BJ (cell line): ENCODE results near the gene NOX3. TPM values are rescaled to one million over a fixed set of nuclear protein-coding genes. Genes with fewer than 3 reads are reported as not detected.

Source experiments
- CTCF ChIA-PET: fragments of 350-600 bp; formaldehyde crosslinking; extraction: SDS; loops from one replicate; lab custom pipeline; 2021; ENCODE audit warnings: antibody characterized with exemption, inconsistent platforms; lab: Yijun Ruan, JAX
- POLR2A ChIA-PET: fragments of 300-600 bp; sonication (Branson Sonifier 250); formaldehyde crosslinking; extraction: SDS; loops from one replicate; lab custom pipeline; 2021; ENCODE audit warnings: antibody characterized with exemption; lab: Charles Lee
- DNase-seq: peaks from one replicate; pipeline ENCODE4 v3.0.0-alpha.2; 2011; ENCODE audit warnings: low read depth
- H3K27me3 ChIP-seq: 2 replicates; pipeline ENCODE4 v1.6.0; 2011; ENCODE audit warnings: low read length; ENCODE audit not compliant: control insufficient read depth, insufficient read depth
- H3K36me3 ChIP-seq: 2 replicates; pipeline ENCODE4 v1.5.1; 2011; ENCODE audit warnings: low read length; ENCODE audit not compliant: control insufficient read depth, insufficient read depth
- H3K4me3 ChIP-seq: 2 replicates; pipeline ENCODE4 v1.5.1; 2011; ENCODE audit warnings: low read depth, mild to moderate bottlenecking, control low read depth, low read length
- CTCF ChIP-seq: IDR thresholded peaks from 2 replicates; pipeline ENCODE4 v1.5.1; 2011; ENCODE audit warnings: low read depth, mild to moderate bottlenecking, control low read depth, inconsistent platforms, low read length, moderate library complexity; ENCODE audit not compliant: insufficient read depth
- polyA plus RNA-seq: library from polyadenylated mRNA; depleted of rRNA; stranded (reverse); fragments of >200 nt; gene quantifications from 2 replicates; pipeline ENCODE4 v1.2.3, GENCODE V29; 2011

Gene NOX3
- polyA plus RNA-seq, 1 experiment = not detected

GRCh38 chr6:155378724-155379123 lies 76.9 kb downstream of the NOX3 start:
- ChIA-PET CTCF (no interaction called here), POLR2A (no interaction called here)
- no peaks in the 10 kb centered on the region for H3K36me3 ChIP-seq
- H3K4me3 ChIP-seq = no peak overlapping the region
- no peak for TF ChIP-seq CTCF
- DNase-seq = no peak
- no peaks in the 10 kb centered on the region for H3K27me3 ChIP-seq

- Histone ChIP-seq H3K4me3 (no peak overlapping the region), H3K27me3 (no peaks in the 10 kb centered on the region), H3K36me3 (no peaks in the 10 kb centered on the region)
- DNase-seq = no peak
- POLR2A ChIA-PET = no interaction called here
- CTCF ChIA-PET = no interaction called here
- no peak for TF ChIP-seq CTCF
Observed at GRCh38 chr6:155378276-155378675, 77.4 kb downstream of the NOX3 start.

- H3K27me3 ChIP-seq = no peaks in the 10 kb centered on the region
- no peaks in the 10 kb centered on the region for H3K36me3 ChIP-seq
- no peak for TF ChIP-seq CTCF
- ChIA-PET POLR2A (interaction anchor here (0.5 kb wide), 1 partner anchor 270 kb away, joined by 3 read pairs; no protein-coding TSS in a partner anchor), CTCF (no interaction called here)
- H3K4me3 ChIP-seq = no peak overlapping the region
- DNase-seq = peak; percentile 72
Observed at GRCh38 chr6:155377061-155377460, 78.6 kb downstream of the NOX3 start.

DNA sequence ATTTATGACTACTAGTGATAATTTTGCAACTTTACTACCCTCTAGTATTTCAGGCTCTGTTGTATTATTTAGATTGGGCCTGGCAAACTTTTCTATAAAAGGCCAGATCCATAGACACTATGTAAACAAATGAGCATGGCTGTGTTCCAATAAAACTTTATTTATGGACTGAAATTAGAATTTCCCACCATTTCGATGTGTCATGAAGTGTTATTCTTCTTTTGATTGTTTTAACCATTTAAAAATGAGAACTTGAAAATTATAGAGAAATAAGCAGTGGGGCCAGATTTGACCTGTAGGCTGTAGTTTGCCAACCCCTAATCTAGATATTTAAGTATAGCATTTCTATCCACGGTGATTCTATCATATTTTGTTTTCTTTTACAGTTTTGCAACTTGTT lies 79.8 kb downstream of the NOX3 start:
- Histone ChIP-seq H3K27me3 (no peaks in the 10 kb centered on the region), H3K36me3 (no peaks in the 10 kb centered on the region), H3K4me3 (no peak overlapping the region)
- no peak for DNase-seq
- CTCF ChIA-PET = no interaction called here
- POLR2A ChIA-PET = no interaction called here
- no peak for TF ChIP-seq CTCF

- ChIA-PET CTCF (no interaction called here), POLR2A (no interaction called here)
- TF ChIP-seq CTCF = no peak
- no peak for DNase-seq
- H3K27me3 ChIP-seq = no peaks in the 10 kb centered on the region
- H3K36me3 ChIP-seq = no peaks in the 10 kb centered on the region
- no peak overlapping the region for H3K4me3 ChIP-seq
Observed at GRCh38 chr6:155374681-155375080, 81.0 kb downstream of the NOX3 start.
